Stimulated activated CD4-positive, alpha-beta T cell treated with anti-CD3 and anti-CD28 coated beads, Interleukin-1b, Interleukin-23, amount 100 ng/mL, for 4 hours (primary cell): ENCODE measurements around the gene BCO2.

Experiments used
- DNase-seq, 2 donors: peaks; one replicate each; pipeline ENCODE4 v3.0.0-alpha.2; 2020; ENCODE audit warnings: low read depth in 2 of 2

Gene BCO2

DNA sequence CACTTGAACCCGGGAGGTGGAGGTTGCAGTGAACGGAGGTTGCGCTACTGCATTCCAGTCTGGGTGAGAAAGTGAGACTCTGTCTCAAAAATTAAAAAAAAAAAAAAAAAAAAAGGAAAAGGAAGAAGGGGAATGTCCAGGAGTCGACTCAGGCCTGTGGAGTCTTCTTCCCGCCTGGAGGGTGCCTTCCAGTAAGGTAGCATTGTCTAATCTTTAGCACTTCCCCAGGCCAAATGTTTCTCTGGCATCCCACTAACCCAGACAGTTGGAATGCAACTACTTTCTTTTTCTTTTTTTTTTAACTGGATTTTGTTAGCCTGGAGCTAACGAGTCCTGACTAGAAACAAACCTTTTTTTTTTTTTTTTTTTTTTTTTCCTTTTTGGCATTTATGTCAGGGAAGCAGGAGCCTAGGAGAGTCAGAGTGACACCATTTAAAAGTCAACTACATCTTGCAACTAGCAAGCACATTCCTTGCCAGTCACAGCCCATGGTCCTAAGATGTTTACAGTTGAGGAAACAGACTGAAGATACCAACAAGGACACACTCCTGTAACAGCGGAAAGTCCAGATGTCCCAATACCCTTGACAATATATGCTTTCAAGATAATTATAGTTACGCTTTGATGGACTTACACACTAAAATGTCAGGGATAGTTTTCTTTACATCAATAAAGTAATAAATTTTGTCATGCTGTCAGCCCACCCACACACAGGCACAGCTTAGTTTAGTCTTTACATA lies 74.7 kb downstream of the BCO2 start:
- DNase-seq = no peak

DNA sequence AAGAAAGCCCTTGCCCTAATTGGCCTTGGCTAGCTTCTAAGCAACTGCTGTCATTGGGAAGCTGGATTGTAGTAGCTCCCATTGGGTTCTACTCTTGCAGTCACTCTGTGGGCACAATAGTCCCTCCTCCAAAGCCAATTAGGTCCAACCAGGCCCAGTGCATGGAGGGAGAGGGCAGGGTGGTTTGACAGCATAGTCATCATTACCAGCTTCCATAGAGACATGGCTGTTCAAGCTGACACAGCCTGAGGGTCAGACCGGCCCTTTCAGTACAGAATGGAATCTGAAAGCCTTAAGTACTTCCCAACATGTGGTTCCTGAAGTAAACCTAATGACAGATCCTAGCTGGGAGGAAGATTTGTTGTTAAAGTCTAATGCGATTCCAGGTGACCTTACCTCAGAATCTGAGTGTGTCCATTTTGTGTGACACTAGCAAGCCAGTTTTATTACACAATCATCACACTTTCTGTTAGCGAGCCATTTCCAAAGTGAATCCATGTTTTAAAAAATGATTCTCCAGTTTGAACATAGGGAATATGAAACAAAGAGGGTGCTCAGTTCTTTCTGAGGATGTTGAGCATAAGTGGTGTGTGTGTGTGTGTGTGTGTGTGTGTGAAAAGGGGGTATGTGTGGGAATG lies 78.4 kb downstream of the BCO2 start:
- DNase-seq = no peak

DNA sequence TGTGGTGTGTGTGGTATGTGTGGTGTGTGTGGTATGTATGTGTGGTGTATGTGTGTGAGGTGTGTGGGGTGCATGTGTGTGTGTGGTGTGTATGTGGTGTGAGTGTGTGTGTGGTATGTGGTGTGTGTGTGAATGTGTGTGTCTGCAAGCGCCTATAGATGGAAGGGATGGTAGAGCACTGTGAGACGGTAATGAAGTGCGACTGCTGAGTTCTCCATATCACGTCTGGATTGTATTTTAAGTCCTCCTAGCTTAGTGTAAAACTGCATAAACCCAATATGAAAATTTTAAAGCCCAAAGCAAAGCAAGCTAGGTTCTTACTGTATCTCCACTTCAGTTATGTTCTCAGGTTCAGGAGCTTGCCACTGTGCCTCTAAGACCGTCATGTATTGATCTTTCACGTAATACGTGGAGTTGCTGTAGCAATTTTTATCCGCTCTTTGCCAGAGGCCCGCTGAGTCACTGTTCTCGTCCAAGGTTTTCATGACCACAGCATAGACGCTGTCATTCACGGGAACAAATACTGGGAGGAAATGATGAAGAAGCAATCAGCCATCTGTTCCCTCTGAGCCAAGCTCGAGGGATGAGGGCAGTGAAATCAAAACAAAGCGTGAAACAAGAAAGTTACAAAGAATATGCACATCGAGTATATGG lies 79.9 kb downstream of the BCO2 start:
- DNase-seq = no peak

DNA sequence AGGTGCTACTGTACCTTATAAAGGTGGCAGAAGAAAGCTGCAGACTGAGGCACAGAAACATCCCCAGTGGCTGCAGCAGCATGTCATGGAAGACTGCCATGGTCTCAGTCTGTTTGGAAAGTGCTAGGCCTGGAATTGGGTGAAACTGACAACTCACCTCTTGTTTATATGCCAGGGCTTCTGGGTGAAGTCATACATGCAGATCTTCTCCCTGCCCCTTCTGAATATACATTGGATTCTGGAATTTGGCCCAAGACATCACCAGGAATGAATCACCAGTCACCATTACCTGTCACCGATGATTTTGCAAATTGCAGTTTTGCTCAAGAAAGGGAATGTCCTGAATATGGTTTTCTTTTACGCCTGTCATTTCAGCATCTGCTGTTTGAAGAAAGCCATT lies 85.2 kb downstream of the BCO2 start, which contains the start of gene PLET1:
Gene PLET1, minus strand, starts transcription at position 371 of the 400 bp plus-strand sequence. Its CDS starts 271 bp downstream, at position 100.
- no peak for DNase-seq

DNA sequence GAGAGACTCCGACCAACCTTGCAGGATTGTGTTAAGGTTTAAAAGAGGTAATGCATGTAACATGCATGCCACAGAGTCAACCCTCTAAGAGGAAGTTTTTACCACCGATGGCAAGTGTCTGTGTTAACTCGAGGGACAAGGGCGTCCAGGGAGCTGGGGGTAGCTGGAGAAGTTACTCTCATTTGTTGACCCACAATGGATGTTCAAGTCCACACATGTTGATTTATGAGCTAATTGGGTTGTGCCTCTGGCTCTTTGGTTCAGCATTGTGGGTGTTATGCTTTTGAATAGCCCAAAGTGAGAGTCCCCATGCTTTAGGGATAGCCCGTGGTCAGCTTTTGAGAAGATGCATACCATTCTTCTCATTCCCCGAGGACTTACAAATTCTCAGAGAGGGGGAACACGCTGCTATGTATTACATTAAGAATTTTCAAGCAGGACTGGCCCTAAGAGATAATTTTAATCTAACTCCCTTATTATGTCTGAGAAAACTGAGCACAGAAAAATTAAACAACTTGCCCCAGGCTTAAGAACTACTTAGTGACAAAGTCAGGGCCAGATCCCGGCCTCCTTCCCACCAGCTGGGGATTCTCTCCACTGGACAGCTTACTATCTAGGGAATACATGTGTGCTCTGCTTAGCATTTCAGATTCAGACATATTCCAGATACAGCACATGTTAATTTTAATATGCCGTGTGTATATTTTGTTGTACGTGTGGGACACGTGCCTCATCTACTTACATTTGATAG lies 90.5 kb downstream of the BCO2 start:
- DNase-seq = no peak

DNA sequence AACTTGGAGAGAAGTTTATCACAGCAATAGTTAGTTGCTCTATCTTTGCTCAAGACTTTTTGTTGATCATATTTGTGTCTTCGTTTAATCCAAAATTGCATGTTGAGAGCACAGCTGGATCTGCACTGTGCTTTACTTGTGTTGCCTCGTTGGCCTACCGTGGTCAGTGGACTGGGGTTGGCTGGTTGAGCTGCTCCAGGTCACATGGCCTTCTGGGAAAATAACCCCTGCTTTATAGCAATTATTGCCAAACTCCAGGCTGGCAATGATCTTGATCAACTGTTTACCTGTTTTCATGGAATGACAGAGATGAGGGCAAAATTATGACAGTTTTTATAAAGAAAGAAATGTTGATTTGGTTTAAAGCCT lies 91.1 kb downstream of the BCO2 start:
- no peak for DNase-seq

DNA sequence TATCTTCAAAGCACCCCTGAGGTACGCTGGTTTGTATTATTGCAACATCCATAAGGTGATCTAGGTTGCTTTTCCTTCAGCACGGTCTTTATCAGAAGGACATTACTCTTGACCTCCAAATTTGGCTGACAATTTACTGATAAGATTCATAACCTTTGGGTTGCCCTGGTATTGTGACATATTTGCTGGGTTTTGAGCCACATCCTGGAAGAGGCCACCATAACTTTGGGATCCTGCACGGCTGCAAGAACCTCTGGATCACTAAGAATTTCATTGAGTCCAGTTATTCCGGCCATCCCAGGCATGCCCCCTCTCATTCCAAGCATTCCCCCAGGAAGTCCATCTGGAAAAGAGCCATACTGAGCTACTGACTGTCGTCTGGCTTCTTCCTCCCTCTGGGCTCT lies 91.9 kb downstream of the BCO2 start:
- DNase-seq = no peak

DNA sequence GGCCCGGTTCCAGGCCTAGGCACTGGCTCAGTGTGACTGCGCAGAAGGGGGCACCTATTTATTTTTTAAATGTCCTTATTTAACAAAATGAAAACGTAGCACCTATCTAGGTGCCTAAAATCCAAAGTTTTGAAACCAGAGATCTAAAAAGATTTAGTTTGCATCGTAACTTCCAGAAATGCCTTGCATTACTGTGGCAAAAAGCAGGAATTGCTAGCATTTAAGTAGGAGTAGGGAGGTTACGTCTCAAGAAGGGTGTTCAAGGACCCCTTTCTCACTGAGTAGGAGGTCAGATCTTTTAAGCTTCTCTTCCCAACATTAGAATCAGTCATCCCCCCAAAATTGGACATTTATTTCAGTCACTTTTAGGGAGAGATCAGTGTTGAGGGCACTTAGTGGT lies 93.1 kb downstream of the BCO2 start:
- no peak for DNase-seq
